Fibroblast of villous mesenchyme (primary cell): ENCODE measurements around the gene SLC24A3. TPM values are rescaled to one million over a fixed set of nuclear protein-coding genes. Genes with fewer than 3 reads are reported as not detected.
A peak's percentile ranks its signal among the peaks of the same experiment; 100 is the strongest.

ENCODE experiments used
- DNase-seq: peaks from one replicate; pipeline ENCODE4 v3.0.0-alpha.2; 2010; ENCODE audit warnings: low read depth
- H3K4me3 ChIP-seq: 2 replicates; pipeline ENCODE4 v1.5.1; 2011; ENCODE audit warnings: low read depth, mild to moderate bottlenecking, low read length
- total RNA-seq: library from RNA; depleted of rRNA; stranded (reverse); fragments of >200 nt; gene quantifications from 2 replicates; pipeline ENCODE4 v1.2.3, GENCODE V29; 2012
- TF ChIP-seq, protein P1 (sequence below): IDR thresholded peaks from 2 replicates; pipeline ENCODE4 v1.5.1; 2012; ENCODE audit warnings: low read depth, mild to moderate bottlenecking, low read length; ENCODE audit not compliant: insufficient read depth

SLC24A3 gene
- total RNA-seq, 1 donor, result 0.86 TPM

DNA sequence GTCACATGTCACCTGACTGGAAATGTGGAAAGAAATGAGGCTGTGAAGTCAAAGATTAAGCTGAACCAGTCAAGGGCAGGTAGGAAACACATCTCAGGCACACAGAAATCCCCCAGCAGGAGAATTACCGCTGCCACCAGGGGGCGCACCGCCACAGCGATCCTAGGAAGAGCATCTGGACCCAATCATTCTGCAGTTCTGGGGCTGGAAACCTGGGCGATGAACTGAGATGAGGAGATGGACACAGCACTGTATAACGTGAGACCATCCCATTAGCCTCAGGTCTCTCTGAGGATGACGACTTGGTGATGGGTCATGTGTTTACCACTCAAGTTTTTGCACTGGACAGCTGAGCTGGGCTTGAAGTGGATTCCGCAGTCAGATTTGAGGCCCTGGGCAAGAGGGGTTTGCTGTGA is 6.5 kb upstream of the SLC24A3 start:
- TF ChIP-seq, protein P1, sequence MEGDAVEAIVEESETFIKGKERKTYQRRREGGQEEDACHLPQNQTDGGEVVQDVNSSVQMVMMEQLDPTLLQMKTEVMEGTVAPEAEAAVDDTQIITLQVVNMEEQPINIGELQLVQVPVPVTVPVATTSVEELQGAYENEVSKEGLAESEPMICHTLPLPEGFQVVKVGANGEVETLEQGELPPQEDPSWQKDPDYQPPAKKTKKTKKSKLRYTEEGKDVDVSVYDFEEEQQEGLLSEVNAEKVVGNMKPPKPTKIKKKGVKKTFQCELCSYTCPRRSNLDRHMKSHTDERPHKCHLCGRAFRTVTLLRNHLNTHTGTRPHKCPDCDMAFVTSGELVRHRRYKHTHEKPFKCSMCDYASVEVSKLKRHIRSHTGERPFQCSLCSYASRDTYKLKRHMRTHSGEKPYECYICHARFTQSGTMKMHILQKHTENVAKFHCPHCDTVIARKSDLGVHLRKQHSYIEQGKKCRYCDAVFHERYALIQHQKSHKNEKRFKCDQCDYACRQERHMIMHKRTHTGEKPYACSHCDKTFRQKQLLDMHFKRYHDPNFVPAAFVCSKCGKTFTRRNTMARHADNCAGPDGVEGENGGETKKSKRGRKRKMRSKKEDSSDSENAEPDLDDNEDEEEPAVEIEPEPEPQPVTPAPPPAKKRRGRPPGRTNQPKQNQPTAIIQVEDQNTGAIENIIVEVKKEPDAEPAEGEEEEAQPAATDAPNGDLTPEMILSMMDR, result peak; percentile 91
- peak; percentile 48 for DNase-seq
- H3K4me3 ChIP-seq, result no peak overlapping the region

- DNase-seq, result no peak
- no peak overlapping the region for H3K4me3 ChIP-seq
- TF ChIP-seq, protein P1, result no peak
These were observed 4.9 kb upstream of the SLC24A3 start for GRCh38 chr20:19207541-19207940.

- no peak overlapping the region for H3K4me3 ChIP-seq
- TF ChIP-seq, protein P1, result no peak
- DNase-seq, result peak; percentile 56
These were observed 1.9 kb upstream of the SLC24A3 start for GRCh38 chr20:19210391-19211155.

DNA sequence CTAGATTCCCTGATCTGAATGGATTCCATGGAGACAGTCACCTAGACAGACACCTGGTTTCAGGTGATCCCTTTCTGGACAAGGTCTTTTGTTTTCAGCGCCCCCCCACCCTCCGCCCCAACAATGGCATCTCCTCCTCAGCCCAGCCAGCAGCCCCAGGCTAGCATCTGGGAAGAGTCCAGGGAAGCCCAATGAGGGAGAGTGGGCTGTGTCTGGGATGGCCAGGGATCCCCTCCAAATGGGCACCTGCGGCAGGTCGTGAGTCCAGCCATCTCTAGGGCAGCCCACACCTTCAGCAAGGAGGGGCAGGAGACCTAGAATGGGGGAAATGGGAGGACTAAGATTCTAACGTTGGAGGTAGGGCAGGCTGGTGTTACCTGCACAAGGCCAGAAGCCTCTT is 1.2 kb upstream of the SLC24A3 start:
- no peak overlapping the region for H3K4me3 ChIP-seq
- TF ChIP-seq, protein P1, result no peak
- DNase-seq, result no peak

- TF ChIP-seq, protein P1, result no peak
- DNase-seq, result no peak
- peak overlapping the region; percentile 6 for H3K4me3 ChIP-seq
These were observed 577 bp upstream of the SLC24A3 start for GRCh38 chr20:19211661-19212468.

DNA sequence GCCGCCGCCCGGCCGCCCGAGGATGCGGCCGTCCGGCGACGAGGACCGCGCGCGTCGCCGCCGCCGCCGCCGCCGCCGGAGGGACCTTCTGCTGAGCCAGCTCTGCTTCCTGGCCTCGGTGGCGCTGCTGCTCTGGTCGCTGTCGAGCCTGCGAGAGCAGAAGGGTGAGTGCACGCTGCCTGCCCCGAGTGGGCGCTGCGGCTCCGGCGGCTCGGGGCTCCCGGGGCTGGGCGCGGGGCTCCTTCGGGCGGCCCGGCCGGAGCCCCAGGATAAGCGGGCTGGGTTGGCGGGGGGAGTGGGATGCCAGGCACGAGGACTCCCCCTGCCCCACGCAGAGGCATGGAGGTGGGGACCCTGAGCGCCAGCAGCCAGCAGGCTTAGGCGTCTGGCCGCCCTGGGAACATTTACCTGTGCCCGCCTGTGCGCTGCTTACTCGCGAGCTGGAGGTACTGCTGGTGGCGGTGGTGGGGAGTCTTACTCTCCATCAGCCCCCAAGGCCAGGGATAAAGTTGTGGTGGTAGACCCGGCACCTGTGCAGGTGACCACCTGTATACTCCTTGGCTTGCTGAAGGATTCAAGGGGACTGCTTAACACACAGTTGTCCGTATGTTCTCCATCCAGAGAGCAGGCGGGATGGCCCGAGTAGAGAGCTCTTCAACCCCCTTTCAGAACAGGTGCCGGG is 520 bp downstream of the SLC24A3 start:
- TF ChIP-seq, protein P1, result no peak
- peak overlapping the region; percentile 29 for H3K4me3 ChIP-seq
- peak; percentile 31 for DNase-seq
